GM19395 (cell line): ENCODE results near the gene ZNF285.
A peak's percentile ranks its signal among the peaks of the same experiment; 100 is the strongest.
"Not testable (repeated sequence)": the region's sequence is repeated elsewhere in the genome, so short reads cannot be mapped to it uniquely, and the experiment has no call there.

ENCODE experiments used
- ATAC-seq: cut with Tn5 transposase; IDR thresholded peaks from one replicate; pipeline ENCODE4 v1.9.1; 2021; ENCODE audit warnings: mild to moderate bottlenecking, moderate library complexity; ENCODE audit not compliant: unreplicated experiment

ZNF285 gene

GRCh38 chr19:44401139-44402115 lies at the start of gene ZNF285:
Gene ZNF285, minus strand, starts transcription at chr19:44401608. Its CDS starts 4,395 bp downstream, at chr19:44397213.
- peak; percentile 76 for ATAC-seq

GRCh38 chr19:44447916-44448674 lies 46.7 kb upstream of the ZNF285 start, which contains the start of gene ZNF229:
Gene ZNF229, minus strand, starts transcription at chr19:44448472. Its CDS starts 5,625 bp downstream, at chr19:44442847.
- ATAC-seq = peak; percentile 67

DNA sequence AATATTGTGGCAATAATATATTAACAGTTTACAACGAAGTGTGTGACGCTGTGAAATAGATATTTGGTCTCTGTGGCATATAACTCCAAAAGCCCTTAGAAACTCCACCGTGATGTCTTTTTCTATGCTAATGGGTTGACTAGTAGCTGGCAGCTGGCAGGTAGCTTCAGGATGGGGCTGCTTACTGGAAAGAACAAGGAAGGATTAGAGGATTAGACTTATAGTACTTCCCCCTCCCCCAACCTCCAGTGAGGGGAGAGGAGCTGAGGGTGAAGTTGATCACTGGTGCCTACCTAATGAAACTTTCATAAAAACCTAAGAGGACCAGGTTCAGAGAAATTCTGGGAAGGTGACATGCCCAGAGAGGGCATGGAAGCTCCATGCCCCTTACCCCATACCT lies 37.0 kb upstream of the ZNF285 start:
- ATAC-seq = no peak

DNA sequence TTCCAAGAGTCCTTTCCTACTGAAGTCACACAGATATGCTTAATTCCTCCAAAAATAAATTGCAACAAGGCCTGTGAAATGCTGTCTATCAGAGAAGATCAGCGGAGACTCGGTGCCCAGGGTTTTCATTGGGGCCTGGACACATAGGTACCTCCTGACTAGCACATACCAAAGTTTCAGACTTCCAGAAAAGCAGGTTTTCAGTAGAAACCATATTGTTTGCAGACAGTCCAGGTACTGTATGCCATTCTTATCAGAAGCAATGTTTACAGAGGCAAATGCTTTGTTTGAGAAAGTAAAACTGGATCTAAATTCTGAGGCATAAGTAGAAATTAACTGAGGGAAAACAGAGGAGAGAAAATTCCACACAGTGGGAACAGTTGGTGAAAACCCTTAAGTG lies 34.0 kb upstream of the ZNF285 start:
- ATAC-seq = no peak

GRCh38 chr19:44430956-44431355 lies 29.5 kb upstream of the ZNF285 start:
- no peak for ATAC-seq

DNA sequence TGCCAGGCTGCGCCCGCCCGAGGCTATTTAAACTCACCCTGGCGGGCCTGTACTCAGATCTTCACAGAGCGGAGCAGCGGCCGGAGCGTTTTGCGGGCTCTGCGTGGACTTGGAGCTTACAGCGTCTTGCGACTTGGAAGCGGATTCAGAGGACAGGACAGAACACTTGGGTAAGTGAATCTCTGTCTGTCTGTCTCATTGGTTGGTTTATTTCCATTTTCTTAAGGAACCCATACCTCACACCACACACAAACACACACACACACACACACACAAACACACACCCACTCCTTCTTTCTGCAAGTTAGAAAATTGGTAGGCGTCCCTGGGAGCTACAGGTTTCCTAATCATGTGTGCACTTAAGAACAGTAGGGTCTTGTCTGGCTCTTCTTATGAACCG lies 14.1 kb upstream of the ZNF285 start:
- ATAC-seq = not testable (repeated sequence)

DNA sequence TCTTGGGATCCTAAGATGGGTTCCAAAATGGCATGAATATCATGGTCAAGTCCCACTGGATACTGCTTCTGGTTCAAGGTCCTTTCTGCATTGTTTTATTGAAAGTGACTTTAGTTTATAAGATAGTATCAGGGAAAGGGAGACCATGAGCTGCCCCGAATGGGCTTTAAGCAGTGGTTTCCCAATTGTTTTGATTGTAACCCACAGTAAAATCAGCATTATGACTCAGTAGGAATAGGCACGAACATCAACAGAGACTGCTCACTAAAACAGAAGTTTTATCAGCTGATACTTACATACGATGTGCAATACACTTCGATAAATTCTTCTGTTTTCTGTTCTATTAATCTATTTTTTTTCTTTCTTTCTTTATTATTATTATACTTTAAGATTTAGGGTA lies 12.1 kb downstream of the ZNF285 start:
- not testable (repeated sequence) for ATAC-seq

GRCh38 chr19:44374789-44375188 lies 26.6 kb downstream of the ZNF285 start:
- ATAC-seq = no peak

GRCh38 chr19:44371815-44372480 lies 29.5 kb downstream of the ZNF285 start:
- ATAC-seq = no peak

GRCh38 chr19:44367024-44367423 lies 34.4 kb downstream of the ZNF285 start:
- ATAC-seq = no peak

GRCh38 chr19:44356383-44357111 lies 44.9 kb downstream of the ZNF285 start, which contains the start of gene ZNF112:
Gene ZNF112, minus strand, starts transcription at chr19:44356680. Its CDS starts 16,141 bp downstream, at chr19:44340539.
- no peak for ATAC-seq

GRCh38 chr19:44346556-44346955 lies 54.9 kb downstream of the ZNF285 start:
- no peak for ATAC-seq

DNA sequence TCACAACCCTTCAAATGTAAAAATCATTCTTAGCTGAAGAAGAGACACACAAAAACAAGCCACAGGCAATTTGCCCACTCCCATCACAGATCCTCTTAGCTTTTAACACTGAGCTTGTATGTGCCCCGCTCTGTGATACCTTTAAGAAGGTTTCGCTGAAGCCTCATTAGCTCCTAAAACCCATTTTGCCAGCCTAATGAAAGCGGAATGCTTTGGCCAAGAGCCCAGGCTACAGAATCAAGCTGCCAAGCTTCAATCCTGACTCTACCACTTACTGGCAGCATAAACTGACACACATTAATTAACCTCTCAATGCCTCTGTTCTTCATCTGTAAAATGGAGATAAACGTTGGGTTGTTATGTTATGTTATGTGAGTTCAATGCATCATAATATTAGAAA lies 55.4 kb downstream of the ZNF285 start:
- no peak for ATAC-seq

GRCh38 chr19:44344255-44344654 lies 57.2 kb downstream of the ZNF285 start:
- ATAC-seq = no peak

DNA sequence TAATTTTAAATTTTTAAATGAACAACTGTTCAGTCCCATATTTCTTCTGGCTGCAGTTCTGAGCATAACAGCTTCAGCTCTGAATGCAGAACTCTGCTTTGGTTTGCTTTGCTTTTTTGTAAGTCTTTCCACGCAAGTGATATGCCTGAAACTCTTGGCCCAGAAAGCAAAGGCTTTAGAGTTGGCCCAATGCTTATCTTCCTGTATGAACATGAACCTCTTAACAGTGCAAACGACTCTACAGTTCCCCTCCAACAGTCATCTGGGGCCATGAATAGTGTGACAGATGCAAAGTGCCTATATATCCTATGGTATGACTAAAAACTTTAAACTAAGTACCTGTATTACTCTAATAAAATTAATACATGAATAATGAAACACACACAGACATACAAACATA lies 59.6 kb downstream of the ZNF285 start:
- ATAC-seq = no peak

DNA sequence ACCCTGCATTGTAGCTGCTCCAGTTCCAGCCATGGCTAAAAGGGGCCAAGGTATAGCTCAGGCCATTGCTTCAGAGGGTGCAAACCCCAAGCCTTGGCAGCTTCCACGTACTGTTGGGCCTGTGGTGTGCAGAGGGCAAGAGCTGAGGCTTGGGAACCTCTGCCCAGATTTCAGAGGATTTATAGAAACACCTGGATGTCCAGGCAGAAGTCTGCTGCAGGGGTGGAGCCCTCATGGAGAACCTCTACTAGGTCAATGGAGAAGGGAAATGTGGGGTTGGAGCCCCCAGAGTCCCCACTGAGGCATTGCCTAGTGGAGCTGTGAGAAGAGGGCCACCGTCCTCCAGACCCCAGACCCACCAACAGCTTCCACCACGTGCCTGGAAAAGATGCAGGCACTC lies 66.8 kb downstream of the ZNF285 start:
- ATAC-seq = not testable (repeated sequence)
